HG02642 (cell line): ENCODE data around the gene SYAP1.
"Not testable (repeated sequence)": the region's sequence is repeated elsewhere in the genome, so short reads cannot be mapped to it uniquely, and the experiment has no call there.

Source experiments
- ATAC-seq: cut with Tn5 transposase; IDR thresholded peaks from one replicate; pipeline ENCODE4 v1.9.1; 2021; ENCODE audit warnings: mild to moderate bottlenecking; ENCODE audit not compliant: unreplicated experiment, poor library complexity

Gene SYAP1

GRCh38 chrX:16719334-16720084 lies at the start of gene SYAP1:
Gene SYAP1, plus strand, starts transcription at chrX:16719612. Its CDS starts 113 bp downstream, at chrX:16719725.
- peak; percentile 99 for ATAC-seq

- no peak for ATAC-seq
Observed at GRCh38 chrX:16671005-16671404, 48.4 kb upstream of the SYAP1 start.

GRCh38 chrX:16678689-16679088 lies 40.7 kb upstream of the SYAP1 start:
- ATAC-seq = no peak

GRCh38 chrX:16683007-16683664 lies 36.3 kb upstream of the SYAP1 start:
- no peak for ATAC-seq

- no peak for ATAC-seq
Observed at GRCh38 chrX:16687514-16687913, 31.9 kb upstream of the SYAP1 start.

GRCh38 chrX:16695079-16695676 lies 24.2 kb upstream of the SYAP1 start:
- ATAC-seq = peak; percentile 57

- ATAC-seq = no peak
Observed at GRCh38 chrX:16696956-16697355, 22.5 kb upstream of the SYAP1 start.

- ATAC-seq = no peak
Observed at GRCh38 chrX:16699389-16699788, 20.0 kb upstream of the SYAP1 start.

GRCh38 chrX:16700734-16701133 lies 18.7 kb upstream of the SYAP1 start:
- ATAC-seq = no peak

GRCh38 chrX:16702700-16703599 lies 16.5 kb upstream of the SYAP1 start:
- ATAC-seq = no peak

GRCh38 chrX:16705370-16705769 lies 14.0 kb upstream of the SYAP1 start:
- no peak for ATAC-seq

GRCh38 chrX:16708016-16708415 lies 11.4 kb upstream of the SYAP1 start:
- ATAC-seq = no peak

- no peak for ATAC-seq
Observed at GRCh38 chrX:16711219-16711811, 8.1 kb upstream of the SYAP1 start.

- peak; percentile 48 for ATAC-seq
Observed at GRCh38 chrX:16711893-16712547, 7.4 kb upstream of the SYAP1 start.

GRCh38 chrX:16712548-16713155 lies 6.8 kb upstream of the SYAP1 start, which contains the start of gene CTPS2:
Gene CTPS2, minus strand, starts transcription at chrX:16712669. Its CDS starts 9,767 bp downstream, at chrX:16702902.
- peak; percentile 86 for ATAC-seq

GRCh38 chrX:16714504-16714903 lies 4.9 kb upstream of the SYAP1 start:
- no peak for ATAC-seq

- ATAC-seq = not testable (repeated sequence)
Observed at GRCh38 chrX:16715638-16716037, 3.8 kb upstream of the SYAP1 start.

GRCh38 chrX:16716451-16716850 lies 3.0 kb upstream of the SYAP1 start:
- ATAC-seq = not testable (repeated sequence)

- ATAC-seq = peak; percentile 28
Observed at GRCh38 chrX:16718824-16719333, 533 bp upstream of the SYAP1 start.
